Mucosa of stomach (tissue), 1 donor: ENCODE results near the gene PECR.

ENCODE experiments used
- H3K27me3 ChIP-seq: one replicate; pipeline ENCODE4 v1.7.0; 2013; ENCODE audit warnings: mild to moderate bottlenecking, low read length; ENCODE audit not compliant: control insufficient read depth, insufficient read depth
- H3K36me3 ChIP-seq: one replicate; pipeline ENCODE4 v1.7.0; 2013; ENCODE audit warnings: low read length; ENCODE audit not compliant: control insufficient read depth, insufficient read depth
- H3K4me1 ChIP-seq: one replicate; pipeline ENCODE4 v1.7.0; 2013; ENCODE audit warnings: mild to moderate bottlenecking, low read length; ENCODE audit not compliant: control insufficient read depth, insufficient read depth
- H3K4me3 ChIP-seq: one replicate; pipeline ENCODE4 v1.7.0; 2013; ENCODE audit warnings: low read length
- H3K9ac ChIP-seq: one replicate; pipeline ENCODE4 v1.7.0; 2013; ENCODE audit warnings: mild to moderate bottlenecking, low read length, moderate library complexity
- H3K9me3 ChIP-seq: one replicate; pipeline ENCODE4 v1.7.0; 2013; ENCODE audit warnings: mild to moderate bottlenecking, low read length, moderate library complexity; ENCODE audit not compliant: control insufficient read depth
- donor health status: Pancreatic carcinoma.

The PECR gene

DNA sequence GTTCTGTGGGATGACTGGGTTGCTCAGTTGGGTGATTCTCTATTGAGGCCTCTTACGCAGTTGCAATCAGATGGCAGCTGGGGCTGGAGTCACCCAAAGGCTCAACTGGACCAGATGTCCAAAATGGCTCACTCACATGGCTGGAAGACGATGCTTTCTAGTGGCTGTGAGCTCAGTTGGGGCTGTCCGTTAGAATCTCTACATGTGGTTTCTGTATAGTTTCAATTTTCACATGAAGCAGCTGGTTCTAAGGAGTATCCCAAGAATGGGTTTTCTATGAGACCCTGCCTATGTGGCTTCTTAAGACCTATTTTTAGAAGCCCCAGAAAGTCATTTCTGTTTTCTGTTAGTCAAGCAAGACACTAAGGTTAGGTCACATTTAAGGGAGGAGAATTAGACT lies 32.0 kb upstream of the PECR start:
- Histone ChIP-seq H3K27me3 (no peaks in the 10 kb centered on the region), H3K36me3 (no peaks in the 10 kb centered on the region), H3K4me1 (peaks cover 31% of the 10 kb centered on the region), H3K9ac (no peak overlapping the region), H3K4me3 (no peak overlapping the region), H3K9me3 (no peaks in the 10 kb centered on the region)

DNA sequence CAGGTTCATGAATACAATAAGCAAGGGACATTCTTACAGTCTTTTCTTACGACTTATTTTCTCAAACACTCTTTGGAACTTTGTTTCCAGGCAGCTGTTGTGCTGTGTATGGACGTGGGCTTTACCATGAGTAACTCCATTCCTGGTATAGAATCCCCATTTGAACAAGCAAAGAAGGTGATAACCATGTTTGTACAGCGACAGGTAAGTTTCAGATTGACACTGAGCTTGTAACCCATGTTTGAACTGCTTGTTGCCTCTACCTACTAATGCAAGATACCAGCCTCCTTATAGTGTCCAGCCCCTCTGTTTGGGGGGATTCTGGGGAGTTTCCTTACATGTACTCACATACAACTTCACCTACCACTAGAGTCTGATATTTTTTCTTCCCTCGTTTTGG lies 31.3 kb upstream of the PECR start:
- H3K27me3 ChIP-seq = no peaks in the 10 kb centered on the region
- H3K9ac ChIP-seq = no peak overlapping the region
- H3K9me3 ChIP-seq = no peaks in the 10 kb centered on the region
- H3K4me1 ChIP-seq = peaks cover 34% of the 10 kb centered on the region
- H3K4me3 ChIP-seq = no peak overlapping the region
- H3K36me3 ChIP-seq = no peaks in the 10 kb centered on the region

DNA sequence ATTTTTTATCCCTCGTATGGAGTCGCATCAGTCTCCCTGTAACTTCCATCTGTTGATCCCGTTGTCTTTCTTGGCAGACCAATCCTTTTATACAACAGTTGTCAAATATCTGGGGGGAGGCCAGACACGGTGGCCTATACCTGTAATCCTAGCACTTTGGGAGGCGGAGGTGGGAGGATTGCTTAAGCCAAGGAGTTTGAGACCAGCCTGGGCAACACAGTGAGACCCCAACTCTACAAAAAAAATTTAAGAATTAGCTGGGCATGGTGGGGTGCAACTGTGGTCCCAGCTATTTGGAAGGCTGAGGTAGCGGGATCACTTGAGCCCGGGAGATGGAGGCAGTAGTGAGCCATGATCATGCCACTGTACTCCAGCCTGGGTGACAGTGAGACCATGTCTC lies 29.5 kb upstream of the PECR start:
- Histone ChIP-seq H3K4me1 (peaks cover 34% of the 10 kb centered on the region), H3K4me3 (no peak overlapping the region), H3K36me3 (no peaks in the 10 kb centered on the region), H3K9ac (no peak overlapping the region), H3K9me3 (no peaks in the 10 kb centered on the region), H3K27me3 (no peaks in the 10 kb centered on the region)

GRCh38 chr2:216110620-216111019 lies 29.0 kb upstream of the PECR start:
- H3K4me1 ChIP-seq = peaks cover 34% of the 10 kb centered on the region
- H3K4me3 ChIP-seq = no peak overlapping the region
- no peaks in the 10 kb centered on the region for H3K27me3 ChIP-seq
- peak overlapping the region; percentile 99 for H3K9ac ChIP-seq
- H3K36me3 ChIP-seq = no peaks in the 10 kb centered on the region
- H3K9me3 ChIP-seq = no peaks in the 10 kb centered on the region

DNA sequence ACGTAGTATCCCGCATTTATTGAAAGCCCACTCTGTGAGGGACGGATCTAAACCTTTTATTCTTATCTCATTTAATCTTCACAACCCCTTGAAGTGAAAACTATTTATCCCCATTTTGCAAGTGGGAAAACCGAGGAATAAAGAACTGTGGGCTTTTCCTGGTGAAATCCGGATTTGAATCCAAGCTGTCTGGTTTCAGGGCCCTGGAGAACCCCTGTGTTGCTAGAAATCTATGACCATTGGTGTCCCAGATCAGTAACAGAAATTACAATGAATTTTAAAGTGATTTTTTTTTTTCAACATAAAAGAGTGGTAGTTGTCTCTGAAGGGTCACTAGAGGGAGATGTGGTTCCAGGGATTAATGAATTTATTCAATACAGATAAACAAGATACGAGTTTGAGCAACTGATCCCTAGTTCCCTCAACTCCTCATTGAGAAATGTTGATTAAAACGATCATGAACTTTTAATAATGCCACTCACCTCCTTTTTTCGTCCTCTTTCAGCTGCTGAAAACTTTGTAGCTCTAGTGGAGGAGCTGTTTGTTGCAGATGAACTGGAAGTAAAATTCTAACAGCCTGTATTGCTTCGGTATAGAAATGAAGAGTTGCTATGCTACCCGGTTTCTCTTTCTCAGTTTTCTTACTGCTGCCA lies 28.5 kb upstream of the PECR start:
- peak overlapping the region; percentile 96 for H3K4me3 ChIP-seq
- no peaks in the 10 kb centered on the region for H3K36me3 ChIP-seq
- peak overlapping the region; percentile 99 for H3K9ac ChIP-seq
- no peaks in the 10 kb centered on the region for H3K27me3 ChIP-seq
- H3K9me3 ChIP-seq = no peaks in the 10 kb centered on the region
- H3K4me1 ChIP-seq = peaks cover 34% of the 10 kb centered on the region

DNA sequence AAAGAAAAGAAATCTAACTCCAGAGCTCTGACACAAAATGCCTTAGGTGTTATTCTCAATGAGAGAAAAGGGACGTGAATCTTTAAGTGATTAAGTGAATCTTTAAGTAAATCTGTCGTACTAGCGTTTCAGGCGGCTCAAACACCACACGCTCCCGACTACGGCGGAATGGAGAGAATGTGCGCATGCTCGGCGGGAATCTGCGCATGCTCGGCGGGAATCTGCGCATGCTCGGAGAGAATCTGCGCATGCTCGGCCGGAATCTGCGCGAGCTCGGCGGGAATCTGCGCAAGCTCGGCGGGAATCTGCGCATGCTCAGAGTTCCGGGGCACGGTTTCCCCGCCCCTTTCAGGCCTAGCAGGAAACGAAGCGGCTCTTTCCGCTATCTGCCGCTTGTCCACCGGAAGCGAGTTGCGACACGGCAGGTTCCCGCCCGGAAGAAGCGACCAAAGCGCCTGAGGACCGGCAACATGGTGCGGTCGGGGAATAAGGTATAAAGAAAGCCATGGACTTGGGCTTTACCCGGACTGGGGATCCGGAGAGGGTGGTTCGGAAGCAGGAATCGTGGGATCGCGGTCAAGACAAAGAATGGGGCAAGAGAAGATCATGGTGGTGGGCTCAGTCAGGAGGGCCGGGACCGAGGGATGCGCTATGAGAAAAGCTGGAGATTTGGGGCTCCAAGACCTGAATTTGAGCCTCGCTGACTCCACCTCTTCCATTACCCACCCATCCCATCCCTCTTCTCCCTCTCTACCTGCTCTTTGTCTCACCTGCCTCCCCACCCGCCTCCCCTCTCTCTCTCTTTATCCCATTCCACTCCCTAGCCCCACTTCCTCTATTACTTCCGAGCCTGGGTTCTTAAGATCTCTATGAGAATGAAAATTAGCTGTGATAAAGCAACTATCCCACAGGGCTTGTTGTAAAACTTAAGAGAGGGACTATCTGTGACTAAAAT lies 27.6 kb upstream of the PECR start, which contains the start of gene XRCC5:
TSS of gene XRCC5 (plus strand) at position 382 of the 955 bp plus-strand sequence. CDS start at position 471, 89 bp downstream.
- peak within 1 kb of the TSS; percentile 96 for H3K4me3 ChIP-seq
- no peaks in the 10 kb centered on the region for H3K9me3 ChIP-seq
- H3K4me1 ChIP-seq = peaks cover 31% of the 10 kb centered on the region
- no peaks in the 10 kb centered on the region for H3K36me3 ChIP-seq
- H3K9ac ChIP-seq = peak within 1 kb of the TSS; percentile 99
- no peaks in the 10 kb centered on the region for H3K27me3 ChIP-seq

DNA sequence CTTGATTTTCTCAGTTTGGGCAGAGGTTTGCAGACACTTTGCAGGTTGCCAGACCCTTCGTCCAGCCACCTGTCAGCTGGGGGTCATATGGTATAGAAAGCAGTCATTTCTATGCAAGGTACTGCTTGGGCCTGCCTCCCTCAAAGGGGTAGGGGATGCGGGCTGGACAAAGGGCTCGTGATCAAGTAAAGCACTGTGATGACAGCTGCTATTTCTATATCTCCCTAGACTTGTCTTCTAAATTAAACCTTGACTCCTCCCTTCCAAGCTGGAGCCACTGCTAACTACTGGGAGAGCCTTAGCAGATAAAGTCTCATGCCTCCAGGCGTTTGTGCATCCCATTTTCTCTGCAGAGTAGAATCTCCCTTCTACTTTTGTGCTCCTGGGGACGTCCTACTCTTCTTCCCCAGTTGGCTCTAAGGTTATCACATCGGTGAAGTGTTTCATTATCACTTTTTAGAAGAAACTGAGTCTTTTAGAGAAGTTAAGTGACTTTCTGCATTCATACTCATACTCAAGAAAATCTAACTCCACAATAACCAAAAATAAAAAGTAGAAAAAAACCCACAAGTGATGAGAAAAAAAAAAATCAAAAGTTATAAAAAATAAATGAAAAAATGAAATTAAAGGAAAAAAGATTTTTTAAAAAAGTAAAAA lies 26.8 kb upstream of the PECR start:
- Histone ChIP-seq H3K36me3 (no peaks in the 10 kb centered on the region), H3K27me3 (no peaks in the 10 kb centered on the region), H3K4me1 (peaks cover 28% of the 10 kb centered on the region), H3K9me3 (no peaks in the 10 kb centered on the region), H3K4me3 (no peak overlapping the region), H3K9ac (no peak overlapping the region)

GRCh38 chr2:216107760-216108159 lies 26.2 kb upstream of the PECR start:
- H3K9ac ChIP-seq = peak overlapping the region; percentile 20
- peaks cover 21% of the 10 kb centered on the region for H3K4me1 ChIP-seq
- H3K9me3 ChIP-seq = no peaks in the 10 kb centered on the region
- H3K36me3 ChIP-seq = no peaks in the 10 kb centered on the region
- no peak overlapping the region for H3K4me3 ChIP-seq
- no peaks in the 10 kb centered on the region for H3K27me3 ChIP-seq

DNA sequence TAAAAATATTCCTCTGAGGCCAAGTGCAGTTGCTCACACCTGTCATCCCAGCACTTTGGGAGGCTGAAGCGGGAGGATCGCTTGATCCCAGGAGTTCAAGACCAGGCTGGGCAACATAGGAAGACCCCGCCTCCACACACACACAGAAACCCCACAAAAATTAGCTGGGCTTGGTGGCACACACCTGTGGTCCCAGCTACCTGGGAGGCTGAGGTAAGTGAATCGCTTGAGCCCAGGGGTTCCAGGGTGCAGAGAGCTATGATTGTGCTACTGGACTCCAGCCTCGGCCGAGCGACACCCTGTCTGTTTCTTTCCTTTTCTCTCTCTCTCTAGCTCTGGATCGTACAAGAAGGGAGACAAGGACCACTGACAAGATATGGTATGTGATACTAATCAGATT lies 25.7 kb upstream of the PECR start:
- no peak overlapping the region for H3K4me3 ChIP-seq
- H3K4me1 ChIP-seq = peaks cover 20% of the 10 kb centered on the region
- H3K36me3 ChIP-seq = no peaks in the 10 kb centered on the region
- H3K9me3 ChIP-seq = no peaks in the 10 kb centered on the region
- peak overlapping the region; percentile 20 for H3K9ac ChIP-seq
- H3K27me3 ChIP-seq = no peaks in the 10 kb centered on the region

GRCh38 chr2:216104691-216105090 lies 23.1 kb upstream of the PECR start:
- Histone ChIP-seq H3K9ac (no peak overlapping the region), H3K27me3 (no peaks in the 10 kb centered on the region), H3K36me3 (no peaks in the 10 kb centered on the region), H3K4me1 (peaks cover 4% of the 10 kb centered on the region), H3K4me3 (no peak overlapping the region), H3K9me3 (no peaks in the 10 kb centered on the region)

- H3K4me3 ChIP-seq = no peak overlapping the region
- H3K27me3 ChIP-seq = no peaks in the 10 kb centered on the region
- no peaks in the 10 kb centered on the region for H3K9me3 ChIP-seq
- no peaks in the 10 kb centered on the region for H3K36me3 ChIP-seq
- no peak overlapping the region for H3K9ac ChIP-seq
- no peaks in the 10 kb centered on the region for H3K4me1 ChIP-seq
Observed at GRCh38 chr2:216103213-216103612, 21.6 kb upstream of the PECR start.

- no peak overlapping the region for H3K9ac ChIP-seq
- no peaks in the 10 kb centered on the region for H3K4me1 ChIP-seq
- no peak overlapping the region for H3K4me3 ChIP-seq
- no peaks in the 10 kb centered on the region for H3K36me3 ChIP-seq
- H3K27me3 ChIP-seq = no peaks in the 10 kb centered on the region
- no peaks in the 10 kb centered on the region for H3K9me3 ChIP-seq
Observed at GRCh38 chr2:216101109-216101508, 19.5 kb upstream of the PECR start.
